AML-193 (cell line): ENCODE results near the gene DBH.
"Not testable (repeated sequence)": the region's sequence is repeated elsewhere in the genome, so short reads cannot be mapped to it uniquely, and the experiment has no call there.

Experiments
- DNase-seq, 2 experiments: peaks; one replicate each; lab custom pipeline; 2025; lab: John Stamatoyannopoulos, UW

DBH gene

DNA sequence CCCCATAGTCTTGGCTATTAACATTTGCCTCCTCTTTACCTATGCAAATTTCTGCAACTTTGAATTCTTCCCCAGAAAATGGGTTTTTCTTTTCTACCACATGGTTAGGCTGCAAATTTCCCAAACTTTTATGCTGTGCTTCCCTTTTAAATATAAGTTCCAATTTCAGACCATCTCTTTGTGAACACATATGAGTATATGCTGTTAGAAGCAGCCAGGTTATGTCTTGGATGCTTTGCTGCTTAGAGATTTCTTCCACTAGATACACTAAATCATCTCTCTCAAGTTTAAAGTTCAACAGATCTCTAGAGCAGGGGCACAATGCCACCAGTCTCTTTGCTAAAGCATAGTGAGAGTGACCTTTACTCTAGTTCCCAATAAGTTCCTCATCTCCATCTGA is 10.2 kb upstream of the DBH start:
- not testable (repeated sequence) for DNase-seq

GRCh38 chr9:133627341-133627740 is 8.8 kb upstream of the DBH start:
- DNase-seq = no peak

DNA sequence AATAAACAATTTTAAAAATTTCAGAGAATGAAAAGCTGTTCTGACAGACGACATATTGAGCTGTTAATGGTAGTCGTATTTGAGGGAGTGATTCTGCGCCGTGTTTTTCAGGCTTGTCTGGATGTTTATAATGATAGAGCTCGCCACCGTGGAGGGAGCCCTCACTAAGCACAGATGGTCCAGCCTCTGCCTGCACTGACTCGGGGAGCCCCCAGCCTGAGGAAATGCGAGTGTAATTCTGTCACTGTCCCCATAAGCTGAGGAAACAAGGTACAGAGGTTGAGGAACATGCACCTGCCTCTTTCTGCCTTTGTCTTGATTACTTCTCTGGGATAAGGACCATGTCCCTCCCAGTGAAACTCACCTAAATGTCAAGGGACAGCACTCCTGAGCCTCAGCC is 7.4 kb upstream of the DBH start:
- no peak for DNase-seq

DNA sequence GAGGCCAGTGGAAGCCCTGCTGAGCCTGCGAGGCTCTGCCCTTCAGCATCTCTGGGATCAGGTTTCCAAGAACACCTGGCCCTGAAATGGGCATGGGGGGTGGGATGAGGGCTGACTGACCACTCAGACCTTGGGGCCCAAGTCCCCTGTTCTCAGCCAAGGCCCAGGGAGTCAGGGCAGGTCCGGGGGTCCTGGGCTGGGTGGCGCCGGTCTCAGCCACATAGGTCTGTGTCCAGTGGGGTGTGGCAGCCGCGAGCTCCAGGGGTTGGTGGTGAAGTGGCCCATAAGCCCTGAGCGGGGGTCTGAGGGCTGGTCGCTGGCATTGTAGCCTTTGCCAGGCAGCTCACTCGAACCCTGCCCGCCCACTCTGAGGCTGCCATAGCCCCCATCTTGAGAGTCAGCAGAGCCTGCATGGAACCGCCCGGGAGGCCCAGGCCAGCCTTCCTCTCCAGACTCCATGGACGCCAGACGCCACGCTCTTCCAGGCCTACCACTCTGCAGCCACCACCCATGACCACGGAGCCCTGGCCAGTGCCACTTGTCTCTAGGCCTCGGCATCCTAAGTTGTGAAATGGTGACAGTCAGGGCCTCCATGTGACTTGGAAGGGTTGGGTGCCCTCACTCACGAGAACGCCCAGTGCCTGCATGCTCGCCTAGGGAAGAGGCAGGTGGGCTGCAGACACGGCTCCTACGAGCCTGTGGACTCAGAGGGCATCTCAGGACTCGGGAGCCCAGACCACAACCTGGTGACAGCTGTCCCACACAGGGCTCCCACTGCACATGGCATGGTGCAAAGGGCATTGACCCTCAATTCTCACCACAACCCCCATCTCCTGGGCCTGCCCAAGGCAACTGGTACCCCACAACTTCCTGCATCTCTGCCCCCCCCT is 6.7 kb upstream of the DBH start:
- DNase-seq = no peak

- DNase-seq = no peak
Measured at GRCh38 chr9:133631111-133631510, 5.1 kb upstream of the DBH start.

GRCh38 chr9:133632806-133633680 is 3.1 kb upstream of the DBH start:
- DNase-seq = no peak

DNA sequence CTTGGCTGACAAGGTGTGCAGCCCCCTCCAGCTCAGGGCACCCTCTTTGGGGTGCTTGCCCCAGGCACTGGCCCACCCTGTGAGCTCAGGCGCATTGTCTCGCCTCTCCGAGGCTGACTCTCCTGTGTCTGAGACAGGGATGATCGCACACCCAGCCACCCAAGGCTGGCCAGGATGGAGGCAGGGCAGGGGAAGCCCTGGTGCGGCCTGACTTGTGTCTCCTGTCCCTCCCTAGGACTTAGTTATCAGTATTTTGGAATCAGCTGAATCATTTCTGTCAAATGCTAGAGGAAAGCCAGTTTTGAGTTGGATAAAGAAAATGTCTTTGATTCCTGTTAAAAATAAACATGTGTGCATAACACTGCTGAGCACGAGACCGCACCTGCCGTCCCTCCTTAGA is 2.5 kb upstream of the DBH start:
- DNase-seq = no peak

- no peak for DNase-seq
Measured at GRCh38 chr9:133634081-133634691, 2.0 kb upstream of the DBH start.

DNA sequence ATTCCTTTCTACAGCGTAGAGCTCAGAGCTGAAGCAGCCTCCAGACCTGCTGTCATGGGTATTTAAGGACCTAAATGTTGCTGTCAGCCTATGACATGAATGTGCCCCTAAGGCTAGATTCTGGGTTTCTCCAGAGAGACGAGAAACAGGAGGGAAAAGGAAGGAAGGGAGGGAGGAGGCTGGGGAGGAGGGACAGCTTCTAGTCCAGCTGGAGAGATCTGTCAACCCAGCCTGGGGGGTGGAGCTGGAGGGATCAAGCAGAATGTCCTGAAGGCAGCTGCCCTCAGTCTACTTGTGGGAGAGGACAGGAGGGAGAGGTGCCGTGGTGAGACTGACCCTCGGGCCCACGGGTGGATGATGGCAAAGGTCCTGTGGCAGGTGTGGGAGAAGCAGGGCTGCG is 1.1 kb upstream of the DBH start:
- no peak for DNase-seq

DNA sequence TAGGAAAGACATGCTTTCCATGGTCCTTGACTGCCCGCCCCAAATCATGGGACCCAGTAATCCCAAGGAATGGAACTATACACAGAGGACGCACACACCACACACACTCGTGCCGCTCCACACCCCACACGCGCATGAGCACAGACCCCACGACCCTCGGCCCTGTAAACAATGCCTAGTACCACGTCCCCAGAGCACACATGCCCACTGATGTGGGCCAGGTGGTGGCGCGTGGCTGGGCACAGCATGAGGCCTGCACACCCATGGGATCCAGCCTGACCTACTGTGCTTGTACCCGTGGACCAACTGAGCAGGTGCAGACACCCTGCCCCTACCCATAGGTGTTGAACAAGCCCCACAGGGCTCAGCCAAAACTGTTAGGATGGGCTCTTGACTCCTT is 739 bp downstream of the DBH start:
- DNase-seq = no peak

DNA sequence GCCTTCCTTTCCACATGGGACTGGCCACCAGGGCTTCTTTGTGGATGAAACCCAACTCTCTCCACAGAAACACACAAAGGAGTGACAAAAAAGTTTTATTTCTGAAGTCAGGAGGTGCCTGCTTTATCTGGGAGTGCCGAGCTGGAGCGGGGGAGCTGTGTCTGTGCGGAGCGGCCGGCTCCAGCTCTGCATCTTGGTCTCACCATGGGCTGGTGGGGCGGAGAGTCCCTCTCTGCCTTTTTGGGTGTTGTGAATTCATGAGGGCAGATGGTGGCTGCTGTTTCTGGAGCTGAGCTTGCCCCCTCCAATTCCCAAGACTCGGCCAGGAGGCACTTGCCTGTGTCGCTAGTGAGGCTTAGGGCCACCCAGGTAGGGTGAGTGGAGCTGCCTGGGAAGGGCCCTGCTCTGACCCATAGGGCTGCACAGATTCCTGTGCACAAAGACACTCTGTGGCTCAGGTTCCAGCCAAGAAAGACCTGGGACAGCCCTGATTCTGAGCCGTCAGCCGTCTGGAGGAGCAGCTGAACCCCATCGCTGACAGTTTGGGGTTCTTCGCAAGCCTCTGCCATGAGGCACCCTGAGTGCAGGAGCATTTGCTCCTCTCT is 1.4 kb downstream of the DBH start:
- no peak for DNase-seq

GRCh38 chr9:133638076-133638475 is 1.9 kb downstream of the DBH start:
- no peak for DNase-seq

GRCh38 chr9:133638711-133639110 is 2.5 kb downstream of the DBH start:
- DNase-seq = no peak

DNA sequence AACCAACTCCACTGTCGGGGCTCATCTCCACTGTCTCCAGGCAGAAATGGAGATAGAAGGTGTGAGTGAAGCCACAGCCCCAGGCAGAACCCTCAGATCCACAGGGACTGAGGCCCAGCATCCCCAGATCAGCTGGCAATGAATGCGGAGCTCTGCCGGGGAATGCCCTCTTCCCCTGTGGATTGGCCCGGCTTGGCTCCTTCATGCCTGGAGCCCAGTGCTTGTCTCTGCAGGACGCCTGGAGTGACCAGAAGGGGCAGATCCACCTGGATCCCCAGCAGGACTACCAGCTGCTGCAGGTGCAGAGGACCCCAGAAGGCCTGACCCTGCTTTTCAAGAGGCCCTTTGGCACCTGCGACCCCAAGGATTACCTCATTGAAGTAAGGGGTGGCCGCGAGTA is 3.5 kb downstream of the DBH start:
- no peak for DNase-seq

DNA sequence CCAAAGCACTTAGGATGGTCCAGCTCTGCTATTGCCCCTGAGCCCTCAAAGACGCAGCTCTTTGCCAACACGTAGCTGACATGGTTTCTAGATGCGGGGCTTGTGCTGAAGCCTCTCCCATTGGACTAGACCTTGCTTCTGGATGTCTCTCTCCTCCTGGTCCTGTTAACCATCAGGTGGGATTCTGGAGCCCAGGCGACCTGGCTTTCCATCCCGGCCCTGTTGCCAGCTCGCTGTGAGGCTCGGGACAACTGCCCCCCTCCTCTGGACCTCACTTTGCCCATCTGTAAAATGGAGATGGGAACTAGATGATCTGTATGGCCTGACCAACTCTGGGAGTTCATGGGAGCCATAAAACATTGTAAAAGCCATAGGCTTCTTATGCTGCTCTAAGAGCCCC is 4.0 kb downstream of the DBH start:
- DNase-seq = no peak

GRCh38 chr9:133640580-133641395 is 4.6 kb downstream of the DBH start:
- no peak for DNase-seq

DNA sequence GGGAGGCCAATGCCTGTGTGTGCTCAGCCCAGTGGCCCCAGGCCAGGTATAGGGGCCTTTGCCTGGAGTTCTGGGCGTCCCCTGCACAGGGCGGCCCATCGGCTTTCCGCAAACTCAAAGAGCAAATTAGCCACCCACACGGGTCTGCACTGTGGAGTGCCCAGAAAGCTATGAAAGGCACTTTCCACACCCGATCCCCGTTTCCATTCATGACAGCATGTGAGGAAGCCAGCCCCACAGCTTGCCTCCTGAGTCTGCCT is 5.2 kb downstream of the DBH start:
- DNase-seq = no peak

DNA sequence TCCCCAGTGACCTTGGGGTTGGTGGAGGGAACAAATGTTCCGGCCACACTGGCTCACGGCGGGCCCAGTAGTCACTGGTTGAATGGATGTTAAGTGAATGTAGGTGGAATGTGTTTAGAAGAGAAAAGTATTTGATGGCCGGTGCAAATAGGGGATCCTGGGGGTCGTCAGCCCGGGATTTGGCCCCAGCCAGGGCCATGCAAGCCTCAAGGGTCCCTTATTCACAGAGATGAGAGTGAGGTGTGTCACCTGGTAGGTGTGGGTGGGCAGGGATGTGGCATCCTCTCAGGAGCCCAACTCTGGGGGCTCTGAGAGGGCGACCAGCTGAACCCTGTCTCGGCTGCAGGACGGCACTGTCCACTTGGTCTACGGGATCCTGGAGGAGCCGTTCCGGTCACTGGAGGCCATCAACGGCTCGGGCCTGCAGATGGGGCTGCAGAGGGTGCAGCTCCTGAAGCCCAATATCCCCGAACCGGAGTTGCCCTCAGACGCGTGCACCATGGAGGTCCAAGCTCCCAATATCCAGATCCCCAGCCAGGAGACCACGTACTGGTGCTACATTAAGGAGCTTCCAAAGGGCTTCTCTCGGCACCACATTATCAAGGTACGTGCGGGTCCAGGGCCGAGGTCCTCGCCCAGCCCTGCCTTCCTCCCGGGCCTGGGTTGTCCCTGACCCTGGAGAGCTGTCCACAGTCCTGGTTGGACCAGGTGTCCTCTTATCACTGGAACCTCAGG is 5.9 kb downstream of the DBH start:
- no peak for DNase-seq

- no peak for DNase-seq
Measured at GRCh38 chr9:133642708-133643361, 6.7 kb downstream of the DBH start.

DNA sequence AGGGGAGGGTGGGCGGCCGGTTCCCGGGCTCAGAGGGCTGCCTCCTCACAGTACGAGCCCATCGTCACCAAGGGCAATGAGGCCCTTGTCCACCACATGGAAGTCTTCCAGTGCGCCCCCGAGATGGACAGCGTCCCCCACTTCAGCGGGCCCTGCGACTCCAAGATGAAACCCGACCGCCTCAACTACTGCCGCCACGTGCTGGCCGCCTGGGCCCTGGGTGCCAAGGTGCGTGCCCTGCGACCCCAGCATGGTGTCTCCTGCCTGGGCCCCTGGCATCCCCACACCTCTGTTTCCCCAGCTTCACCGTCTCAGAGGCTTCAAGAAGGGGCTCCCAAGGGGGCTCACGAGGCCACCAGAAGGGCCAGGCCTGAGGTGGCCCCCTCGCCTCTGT is 7.2 kb downstream of the DBH start:
- no peak for DNase-seq
